GM13976 (cell line): ENCODE measurements around the gene B3GALT4.

ENCODE experiments used
- DNase-seq: peaks from one replicate; pipeline ENCODE4 v3.0.0; 2012; ENCODE audit warnings: low spot score
- CTCF ChIP-seq: IDR thresholded peaks from 2 replicates; pipeline ENCODE4 v1.5.1; 2012; ENCODE audit warnings: borderline replicate concordance, mild to moderate bottlenecking; ENCODE audit not compliant: insufficient read depth; ENCODE audit errors: extremely low read depth, missing control alignments, control extremely low read depth
- in situ Hi-C: fragments of 300-500 bp; cut with MboI; formaldehyde crosslinking; loops from one replicate; pipeline ENCODE4 v1.12.0; 2022; ENCODE audit warnings: low sequenced_read_pairs, mixed read lengths, inconsistent platforms; ENCODE audit not compliant: unreplicated experiment

B3GALT4 gene

GRCh38 chr6:33286946-33287914 is 10.3 kb downstream of the B3GALT4 start:
- DNase-seq = no peak
- in situ Hi-C loops = no loop called here
- TF ChIP-seq CTCF = no peak

GRCh38 chr6:33288141-33288920 is 11.4 kb downstream of the B3GALT4 start:
- in situ Hi-C loops = no loop called here
- TF ChIP-seq CTCF = no peak
- DNase-seq = no peak

- in situ Hi-C loops = no loop called here
- DNase-seq = peak; percentile 94
- no peak for TF ChIP-seq CTCF
These were observed 12.2 kb downstream of the B3GALT4 start, which contains the start of the genes PFDN6 and WDR46 for GRCh38 chr6:33288921-33289783. PFDN6 (plus strand) TSS chr6:33289601; CDS start chr6:33289857, 256 bp downstream. WDR46 (minus strand) TSS chr6:33289239; CDS start chr6:33289170, 69 bp downstream.

GRCh38 chr6:33289784-33290315 is 12.9 kb downstream of the B3GALT4 start:
- no peak for TF ChIP-seq CTCF
- no peak for DNase-seq
- in situ Hi-C loops = no loop called here

- no peak for TF ChIP-seq CTCF
- in situ Hi-C loops = no loop called here
- no peak for DNase-seq
These were observed 13.5 kb downstream of the B3GALT4 start for GRCh38 chr6:33290459-33290858.
